Measurements from ENCODE around the gene RNF8.
A peak's percentile ranks its signal among the peaks of the same experiment; 100 is the strongest.

Gene RNF8

GRCh38 chr6:37418722-37419121, 64.9 kb downstream of the RNF8 start:
- in situ Hi-C loops (cut with HindIII; ENCODE audit: low pct_ligation_motif_present, low sequenced_read_pairs): no loop called here
- Histone ChIP-seq H3K4me3 (ENCODE audit: low read depth, low read length) (no peak overlapping the region), H3K36me3 (replicated peaks) (no peaks in the 10 kb centered on the region), H3K27me3 (replicated peaks) (no peaks in the 10 kb centered on the region), H3K27ac (no peak overlapping the region)
- TF ChIP-seq, protein P1, sequence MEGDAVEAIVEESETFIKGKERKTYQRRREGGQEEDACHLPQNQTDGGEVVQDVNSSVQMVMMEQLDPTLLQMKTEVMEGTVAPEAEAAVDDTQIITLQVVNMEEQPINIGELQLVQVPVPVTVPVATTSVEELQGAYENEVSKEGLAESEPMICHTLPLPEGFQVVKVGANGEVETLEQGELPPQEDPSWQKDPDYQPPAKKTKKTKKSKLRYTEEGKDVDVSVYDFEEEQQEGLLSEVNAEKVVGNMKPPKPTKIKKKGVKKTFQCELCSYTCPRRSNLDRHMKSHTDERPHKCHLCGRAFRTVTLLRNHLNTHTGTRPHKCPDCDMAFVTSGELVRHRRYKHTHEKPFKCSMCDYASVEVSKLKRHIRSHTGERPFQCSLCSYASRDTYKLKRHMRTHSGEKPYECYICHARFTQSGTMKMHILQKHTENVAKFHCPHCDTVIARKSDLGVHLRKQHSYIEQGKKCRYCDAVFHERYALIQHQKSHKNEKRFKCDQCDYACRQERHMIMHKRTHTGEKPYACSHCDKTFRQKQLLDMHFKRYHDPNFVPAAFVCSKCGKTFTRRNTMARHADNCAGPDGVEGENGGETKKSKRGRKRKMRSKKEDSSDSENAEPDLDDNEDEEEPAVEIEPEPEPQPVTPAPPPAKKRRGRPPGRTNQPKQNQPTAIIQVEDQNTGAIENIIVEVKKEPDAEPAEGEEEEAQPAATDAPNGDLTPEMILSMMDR (IDR thresholded peaks at IDR 0.05; ENCODE audit: low read depth, low read length, missing control alignments): no peak
- no peak for DNase-seq

- H3K4me3 ChIP-seq (ENCODE audit: low read depth, low read length): no peak overlapping the region
- in situ Hi-C loops (cut with HindIII; ENCODE audit: low pct_ligation_motif_present, low sequenced_read_pairs): no loop called here
- H3K36me3 ChIP-seq (replicated peaks): no peaks in the 10 kb centered on the region
- DNase-seq: no peak
- TF ChIP-seq, protein P1 (IDR thresholded peaks at IDR 0.05; ENCODE audit: low read depth, low read length, missing control alignments): no peak
- no peaks in the 10 kb centered on the region for H3K27me3 ChIP-seq (replicated peaks)
- H3K27ac ChIP-seq: no peak overlapping the region
Measured at GRCh38 chr6:37426058-37426944, 72.5 kb downstream of the RNF8 start.

DNA sequence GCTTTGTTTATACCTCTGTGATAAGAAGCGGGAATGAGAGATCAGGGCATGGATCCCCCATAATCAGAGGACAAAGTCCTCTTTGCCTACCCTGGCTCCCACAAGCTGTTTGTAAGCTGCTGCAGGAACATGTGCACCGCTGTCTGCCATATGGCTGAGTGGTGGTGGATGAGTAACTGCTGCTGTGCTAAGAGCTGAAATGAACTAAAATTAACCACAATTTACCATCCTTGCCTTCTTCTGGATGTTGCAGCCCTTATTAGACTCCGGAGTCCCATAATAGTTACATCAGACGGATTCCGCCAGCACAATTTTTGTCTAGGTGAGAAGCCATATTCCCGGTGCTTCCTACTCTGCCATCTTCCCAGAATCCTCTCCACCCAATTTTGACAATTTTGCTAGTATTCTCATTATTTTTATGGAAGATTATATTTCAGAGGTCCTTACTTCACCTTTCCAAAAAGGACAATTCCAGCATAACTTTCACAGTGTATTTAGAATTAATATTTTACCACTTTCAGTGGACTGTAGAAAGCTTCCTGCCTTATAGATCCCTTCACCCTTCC, 73.2 kb downstream of the RNF8 start:
- in situ Hi-C loops (cut with HindIII; ENCODE audit: low pct_ligation_motif_present, low sequenced_read_pairs): no loop called here
- TF ChIP-seq, protein P1 (IDR thresholded peaks at IDR 0.05; ENCODE audit: low read depth, low read length, missing control alignments): no peak
- no peak for DNase-seq
- H3K36me3 ChIP-seq (replicated peaks): no peaks in the 10 kb centered on the region
- H3K27me3 ChIP-seq (replicated peaks): no peaks in the 10 kb centered on the region
- H3K27ac ChIP-seq: no peak overlapping the region
- no peak overlapping the region for H3K4me3 ChIP-seq (ENCODE audit: low read depth, low read length)

- H3K27ac ChIP-seq: no peak overlapping the region
- in situ Hi-C loops (cut with HindIII; ENCODE audit: low pct_ligation_motif_present, low sequenced_read_pairs): no loop called here
- no peak overlapping the region for H3K4me3 ChIP-seq (ENCODE audit: low read depth, low read length)
- no peaks in the 10 kb centered on the region for H3K27me3 ChIP-seq (replicated peaks)
- no peaks in the 10 kb centered on the region for H3K36me3 ChIP-seq (replicated peaks)
- no peak for DNase-seq
- TF ChIP-seq, protein P1 (IDR thresholded peaks at IDR 0.05; ENCODE audit: low read depth, low read length, missing control alignments): no peak
Measured at GRCh38 chr6:37429352-37429750, 75.6 kb downstream of the RNF8 start.

DNA sequence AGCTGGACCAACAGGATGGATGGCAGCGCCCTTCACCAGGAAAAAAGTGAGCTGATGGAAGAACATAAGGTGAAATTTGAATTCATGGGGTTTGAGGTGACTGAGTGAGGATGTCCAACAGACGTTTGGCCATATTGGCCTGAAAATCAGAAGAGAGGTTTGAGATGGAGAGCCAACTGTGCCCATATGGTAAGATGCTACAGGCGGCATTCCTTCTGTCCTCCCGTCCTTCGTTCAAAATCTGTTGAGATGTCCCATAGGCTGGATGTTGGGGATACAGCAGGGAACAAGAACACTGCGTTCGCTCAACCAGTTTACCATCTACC, 78.8 kb downstream of the RNF8 start:
- Histone ChIP-seq H3K4me3 (ENCODE audit: low read depth, low read length) (peak overlapping the region; percentile 84), H3K36me3 (replicated peaks) (peaks cover 10% of the 10 kb centered on the region), H3K27me3 (replicated peaks) (no peaks in the 10 kb centered on the region), H3K27ac (peak overlapping the region; percentile 80)
- no peak for DNase-seq
- in situ Hi-C loops (cut with HindIII; ENCODE audit: low pct_ligation_motif_present, low sequenced_read_pairs): no loop called here
- TF ChIP-seq, protein P1 (IDR thresholded peaks at IDR 0.05; ENCODE audit: low read depth, low read length, missing control alignments): no peak
